Measurements from ENCODE around the gene NECTIN3.

DNA sequence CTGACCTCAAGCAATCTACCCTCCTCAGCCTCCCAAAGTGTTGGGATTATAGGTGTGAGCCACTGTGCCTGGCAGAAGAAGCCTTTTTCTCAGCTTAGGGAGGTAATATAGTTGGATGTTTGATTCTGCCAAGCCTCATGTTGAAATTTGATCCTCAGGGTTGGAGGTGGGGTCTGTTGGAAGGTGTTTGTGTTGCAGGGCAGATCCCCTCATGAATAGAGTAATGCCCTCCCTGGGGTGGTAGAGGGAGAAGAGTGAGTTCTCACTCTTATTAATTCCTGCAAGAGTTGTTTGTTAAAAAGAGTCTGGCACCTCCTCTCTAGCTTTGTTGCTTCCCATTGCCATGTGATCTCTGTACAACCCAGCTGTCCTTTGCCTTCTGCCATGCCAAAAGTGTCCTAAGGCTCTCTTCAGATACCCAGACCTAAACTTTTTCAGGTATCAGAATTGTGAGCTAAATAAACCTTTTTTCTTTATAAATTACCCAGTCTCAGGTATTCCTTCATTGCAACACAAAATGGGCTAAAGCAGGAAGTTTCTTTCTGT lies 16.4 kb downstream of the NECTIN3 start:
- TF ChIP-seq POLR2A (IDR thresholded peaks at IDR 0.05) (no peak), CTCF (IDR thresholded peaks at IDR 0.05 in 4 of 5, conservative IDR thresholded peaks at IDR 0.05 in 1 of 5) (no peak)

Measured in gastrocnemius medialis (tissue), 4 donors.